ENCODE measurements around the gene MYO1F.
A peak's percentile ranks its signal among the peaks of the same experiment; 100 is the strongest.
"Not testable (repeated sequence)": the region's sequence is repeated elsewhere in the genome, so short reads cannot be mapped to it uniquely, and the experiment has no call there.

The MYO1F gene

DNA sequence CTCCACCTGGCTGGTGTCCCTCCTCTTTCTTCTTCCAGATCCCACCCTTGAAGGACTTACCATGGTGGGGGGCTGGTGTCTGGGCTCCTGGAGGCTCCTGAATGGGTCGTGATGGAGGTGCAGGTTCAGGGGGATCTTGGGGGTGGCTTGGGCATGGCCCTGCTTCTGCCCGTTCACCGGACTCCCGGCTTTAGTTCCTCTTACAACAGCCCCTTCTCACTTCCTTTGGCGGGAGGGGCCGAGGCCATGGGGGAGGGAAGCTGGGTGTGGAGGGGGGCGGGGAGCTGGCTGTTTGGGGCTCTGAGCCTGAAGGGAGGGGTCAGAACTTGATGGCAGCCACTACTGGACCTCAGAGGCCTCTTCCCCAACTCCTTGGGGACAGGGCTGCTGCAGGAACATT lies at the start of gene MYO1F:
Gene MYO1F, minus strand, starts transcription at position 196 of the 400 bp plus-strand sequence. Its CDS starts 133 bp downstream, at position 63.
- DNase-seq = peak; percentile 45

DNA sequence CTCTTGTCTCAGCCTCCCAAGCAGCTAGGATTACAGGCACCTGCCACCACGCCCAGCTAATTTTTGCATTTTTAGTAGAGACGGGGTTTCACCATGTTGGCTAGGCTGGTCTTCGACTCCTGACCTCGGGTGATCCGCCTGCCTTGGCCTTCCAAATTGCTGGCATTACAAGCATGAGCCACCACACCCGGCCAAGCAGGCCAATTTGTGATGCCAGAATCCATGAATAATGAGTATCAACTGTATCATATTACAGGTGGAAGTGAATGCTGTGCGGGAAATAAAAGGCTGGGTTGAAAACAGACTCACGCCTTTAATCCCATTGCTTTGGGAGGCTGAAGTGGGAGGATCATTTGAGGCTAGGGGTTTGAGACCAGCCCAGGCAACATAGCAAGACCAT lies 49.6 kb upstream of the MYO1F start:
- DNase-seq = no peak

DNA sequence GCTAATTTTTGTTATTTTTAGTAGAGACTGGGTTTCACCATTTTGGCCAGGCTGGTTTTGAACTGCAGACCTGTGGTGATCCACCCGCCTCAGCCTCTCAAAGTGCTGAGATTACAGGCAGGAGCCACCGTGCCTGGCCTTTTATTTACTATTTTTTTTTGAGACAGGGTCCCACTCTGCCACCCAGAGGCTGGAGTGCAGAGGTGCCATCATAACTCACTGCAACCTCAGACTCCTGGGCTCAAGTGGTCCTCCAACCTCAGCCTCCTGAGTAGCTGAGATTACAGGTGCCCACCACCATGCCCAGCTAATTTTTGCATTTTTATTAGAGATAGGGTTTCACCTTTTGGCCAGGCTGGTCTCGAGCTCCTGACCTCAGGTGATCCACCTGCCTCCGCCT lies 45.6 kb upstream of the MYO1F start:
- DNase-seq = peak; percentile 5

DNA sequence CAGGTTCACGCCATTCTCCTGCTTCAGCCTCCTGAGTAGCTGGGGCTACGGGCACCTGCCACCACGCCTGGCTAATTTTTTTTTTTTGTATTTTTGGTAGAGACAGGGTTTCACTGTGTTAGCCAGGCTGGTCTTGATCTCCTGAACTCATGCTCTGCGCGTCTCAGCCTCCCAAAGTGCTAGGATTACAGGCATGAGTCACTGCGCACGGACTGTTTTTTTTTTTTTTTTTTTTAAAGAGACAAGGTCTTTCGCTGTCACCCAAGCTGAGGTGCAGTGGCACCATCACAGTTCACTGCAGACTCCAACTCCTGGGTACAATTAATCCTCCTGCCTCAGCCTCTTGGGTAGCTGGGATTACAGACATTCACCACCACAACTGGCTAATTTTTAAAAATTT lies 41.5 kb upstream of the MYO1F start:
- DNase-seq = no peak

DNA sequence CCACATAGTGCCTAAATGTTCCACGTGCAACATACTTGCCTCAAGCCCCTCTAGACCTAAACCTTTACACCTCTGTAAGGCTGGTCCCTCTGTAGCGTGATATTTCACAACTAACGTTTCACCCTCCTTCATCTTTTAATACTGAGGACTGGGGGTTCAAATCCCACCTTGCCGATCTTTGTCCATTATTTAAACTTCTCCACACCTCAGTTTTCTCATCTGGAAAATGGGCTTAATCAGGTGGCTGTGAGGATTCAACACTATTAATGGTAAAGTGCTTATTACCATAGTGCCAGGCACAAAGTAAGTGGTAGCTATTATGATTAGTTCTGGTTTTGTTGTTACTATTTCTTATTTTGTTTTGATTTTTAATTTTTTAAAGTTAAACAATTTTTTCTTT lies 40.7 kb upstream of the MYO1F start:
- DNase-seq = no peak

DNA sequence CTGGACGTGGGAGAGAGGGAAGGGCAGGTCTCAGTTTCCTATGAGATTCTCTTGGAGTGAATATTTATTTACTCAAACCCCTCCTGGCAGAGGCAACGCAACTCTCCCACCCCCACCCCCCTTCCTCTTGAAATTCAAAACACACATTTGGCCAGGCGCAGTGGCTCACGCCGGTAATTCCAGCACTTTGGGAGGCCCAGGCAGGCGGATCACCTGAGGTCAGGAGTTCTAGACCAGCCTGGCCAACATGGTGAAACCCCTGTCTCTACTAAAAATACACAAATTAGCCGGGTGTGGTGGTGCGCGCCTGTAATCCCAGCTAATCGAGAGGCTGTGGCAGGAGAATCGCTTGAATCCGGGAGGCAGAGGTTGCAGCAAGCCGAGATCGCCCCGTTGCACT lies 40.1 kb upstream of the MYO1F start:
- DNase-seq = not testable (repeated sequence)

DNA sequence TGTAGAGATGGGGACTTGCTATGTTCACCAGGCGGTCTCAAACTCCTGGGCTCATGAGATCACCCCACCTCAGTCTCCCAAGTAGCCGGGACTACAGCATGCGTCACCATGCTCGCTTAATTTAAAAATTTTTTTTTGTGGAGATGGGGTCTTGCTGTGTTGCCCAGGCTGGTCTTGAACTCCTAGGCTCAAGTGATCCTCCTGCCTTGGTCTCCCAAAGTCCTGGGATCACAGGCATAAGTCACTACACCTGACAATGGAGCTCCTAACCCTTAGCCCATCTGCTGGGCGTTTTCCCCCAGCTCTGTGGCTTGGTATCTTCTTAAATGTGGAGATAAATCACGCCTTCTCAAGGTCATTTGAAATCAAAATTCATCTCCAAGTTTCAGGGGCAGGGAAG lies 39.6 kb upstream of the MYO1F start:
- no peak for DNase-seq

DNA sequence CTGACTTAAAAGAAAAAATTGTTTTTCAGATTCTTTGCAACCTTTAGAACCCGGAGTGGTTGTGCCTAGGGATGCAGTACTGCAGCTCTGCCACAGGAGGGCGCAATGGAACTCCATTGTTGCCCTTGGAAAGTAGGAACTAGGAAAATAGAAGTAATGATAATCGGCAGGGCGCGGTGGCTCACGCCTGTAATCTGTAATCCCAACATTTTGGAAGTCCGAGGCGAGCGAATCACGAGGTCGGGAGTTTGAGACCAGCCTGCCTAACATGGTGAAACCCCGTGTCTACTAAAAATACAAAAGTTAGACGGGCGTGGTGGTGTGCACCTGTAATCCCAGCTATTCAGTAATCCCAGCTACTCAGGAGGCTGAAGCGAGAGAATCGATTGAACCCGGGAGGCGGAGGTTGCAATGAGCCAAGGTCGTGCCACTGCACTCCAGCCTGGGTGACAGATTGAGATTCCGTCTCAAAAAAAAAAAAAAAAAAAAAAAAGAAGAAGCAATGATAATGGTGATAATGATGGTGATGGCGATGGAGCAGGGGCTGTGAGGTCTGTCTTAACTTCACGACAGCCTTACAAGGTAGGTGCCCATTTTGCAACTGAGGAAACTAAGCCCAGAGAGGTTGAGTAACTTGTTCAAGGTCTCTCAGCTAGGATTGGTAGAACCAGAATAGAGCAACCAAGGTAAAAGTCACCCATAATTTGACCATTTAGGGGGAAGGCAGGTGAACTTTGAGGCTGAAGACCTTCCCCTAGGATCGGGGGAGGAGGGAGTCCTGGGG lies 38.8 kb upstream of the MYO1F start:
- peak; percentile 74 for DNase-seq

DNA sequence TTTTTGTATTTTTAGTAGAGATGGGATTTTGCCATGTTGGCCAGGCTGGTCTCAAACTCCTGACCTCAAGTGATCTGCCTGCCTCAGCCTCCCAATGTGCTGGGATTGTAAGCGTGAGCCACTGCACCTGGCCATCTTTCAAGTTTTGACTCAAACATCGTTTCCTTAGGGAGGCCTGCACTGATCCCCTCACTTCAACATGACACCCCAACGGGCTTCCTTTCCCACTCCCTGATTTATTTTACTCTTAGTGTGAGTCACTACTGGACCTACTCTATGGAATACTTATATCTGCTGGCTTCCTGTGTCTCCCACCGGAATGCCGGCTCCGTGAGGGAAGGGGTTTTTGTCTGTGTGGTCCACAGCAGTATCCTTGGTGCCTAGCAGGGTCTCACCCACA lies 37.8 kb upstream of the MYO1F start:
- DNase-seq = no peak

DNA sequence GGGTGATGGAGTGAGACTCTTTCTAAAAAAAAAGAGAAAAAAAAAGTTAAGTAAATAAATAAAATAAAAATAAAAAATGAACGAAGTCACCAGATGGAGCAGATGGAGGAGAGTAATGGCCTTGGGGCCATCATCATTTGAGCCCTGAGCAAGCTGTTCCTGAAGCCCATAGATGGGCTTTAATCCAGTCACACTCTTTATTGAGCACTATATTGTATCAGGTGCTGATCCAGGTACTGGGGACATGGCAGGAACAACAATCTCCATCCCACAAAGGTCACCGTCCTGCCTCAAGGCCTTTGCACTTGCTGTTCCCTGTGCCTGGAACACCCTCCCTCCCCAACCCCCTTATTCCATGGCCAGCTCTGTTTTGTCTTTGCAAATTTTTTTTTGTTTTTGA lies 37.2 kb upstream of the MYO1F start:
- DNase-seq = no peak

DNA sequence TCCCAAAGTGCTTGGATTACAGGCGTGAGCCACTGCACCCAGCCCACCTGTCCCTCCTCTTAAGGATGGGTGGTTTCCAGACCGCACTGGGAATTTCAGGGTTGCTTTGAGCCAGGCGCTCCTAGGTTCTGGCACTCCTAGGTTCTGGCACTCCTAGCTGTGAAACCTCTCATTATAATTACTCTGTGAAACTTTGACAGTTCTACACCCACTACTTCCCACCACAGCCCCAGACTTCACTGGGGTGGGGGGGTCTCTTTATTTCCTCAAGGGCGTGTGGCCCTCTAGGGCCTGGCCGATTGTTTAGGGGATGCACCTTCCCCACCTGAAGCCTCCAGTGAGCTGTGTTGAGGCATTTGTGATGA lies 35.5 kb upstream of the MYO1F start:
- no peak for DNase-seq

DNA sequence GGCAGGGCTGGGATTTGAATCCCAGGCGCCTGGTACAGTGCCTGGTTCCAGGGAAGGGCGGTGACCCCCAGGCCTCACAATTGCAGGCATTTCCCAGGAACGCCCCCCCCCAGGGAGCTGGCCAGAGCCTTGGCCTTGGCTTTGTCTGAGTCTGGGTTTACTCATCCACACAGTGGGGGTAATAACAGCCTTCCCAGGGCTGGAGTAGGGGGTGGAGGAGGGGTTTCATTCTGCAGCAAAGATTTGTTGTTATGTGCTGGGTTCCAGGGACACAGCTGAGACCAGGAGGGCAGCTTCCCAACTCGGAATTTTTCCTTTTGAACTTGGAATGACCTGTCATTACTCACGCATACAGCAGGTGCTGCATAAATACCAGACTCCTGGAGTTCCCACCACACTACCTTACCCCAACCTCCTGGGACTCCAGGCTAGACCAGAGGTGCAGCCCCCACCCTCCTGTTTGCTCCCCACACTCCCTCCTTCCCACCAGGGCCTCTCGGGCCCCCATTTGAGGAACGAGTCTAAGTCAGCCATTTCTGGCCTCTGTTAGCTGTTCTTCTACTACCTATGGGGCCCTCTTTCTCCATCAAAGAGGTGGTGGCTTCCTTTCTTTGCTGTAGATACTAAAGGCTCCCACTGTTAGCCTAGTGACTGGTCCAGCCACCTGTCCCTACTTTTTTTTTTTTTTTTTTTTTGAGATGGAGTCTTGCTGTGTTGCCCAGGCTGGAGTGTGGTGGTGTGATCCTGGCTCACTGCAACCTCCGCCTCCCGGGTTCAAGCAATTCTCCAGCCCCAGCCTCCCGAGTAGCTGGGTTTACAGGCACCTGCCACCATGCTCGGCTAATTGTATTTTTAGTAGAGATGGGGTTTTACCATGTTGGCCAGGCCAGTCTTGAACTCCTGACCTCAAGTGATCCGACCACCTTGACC lies 34.9 kb upstream of the MYO1F start:
- peak; percentile 10 for DNase-seq

DNA sequence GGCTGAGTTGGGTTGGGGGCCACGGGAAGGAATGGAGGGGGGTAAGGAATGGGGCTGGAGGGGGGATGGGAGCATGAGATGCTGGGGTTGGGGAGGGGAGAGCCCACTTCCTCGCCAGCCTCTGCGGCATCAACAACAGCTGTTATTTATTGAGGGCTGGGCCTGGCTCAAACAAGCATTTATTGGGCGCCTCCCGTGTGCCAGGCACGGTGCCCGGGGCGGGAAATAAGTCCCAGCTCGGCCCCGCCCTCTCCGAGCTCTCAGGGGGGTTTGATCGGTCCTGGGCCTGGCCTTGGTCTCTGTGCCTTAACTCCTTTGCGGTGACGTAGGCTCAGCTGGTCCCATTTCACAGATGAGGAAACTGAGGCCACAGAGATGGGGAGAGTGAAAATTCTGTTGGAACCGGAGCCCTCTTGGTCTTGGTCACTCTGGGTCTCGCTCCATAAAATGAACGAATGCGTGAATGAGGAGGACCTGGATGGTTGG lies 34.2 kb upstream of the MYO1F start:
- DNase-seq = peak; percentile 24

DNA sequence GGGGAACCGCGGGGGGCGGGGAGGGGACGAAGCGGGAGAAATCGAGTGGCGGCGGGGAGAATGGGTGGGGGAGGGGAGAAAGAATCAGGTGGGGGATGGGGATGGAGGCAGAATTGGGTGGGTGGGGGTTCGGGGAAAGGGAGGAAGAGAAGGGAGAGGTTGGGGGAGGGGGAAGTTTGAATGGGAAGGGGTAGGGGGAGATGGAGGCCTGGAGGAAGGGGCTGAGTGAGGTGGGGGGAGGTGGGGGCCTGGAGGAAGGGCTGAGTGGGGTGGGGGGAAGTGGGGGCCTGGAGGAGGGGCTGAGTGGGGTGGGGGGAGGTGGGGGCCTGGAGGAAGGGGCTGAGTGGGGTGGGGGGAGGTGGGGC lies 33.7 kb upstream of the MYO1F start:
- DNase-seq = no peak

DNA sequence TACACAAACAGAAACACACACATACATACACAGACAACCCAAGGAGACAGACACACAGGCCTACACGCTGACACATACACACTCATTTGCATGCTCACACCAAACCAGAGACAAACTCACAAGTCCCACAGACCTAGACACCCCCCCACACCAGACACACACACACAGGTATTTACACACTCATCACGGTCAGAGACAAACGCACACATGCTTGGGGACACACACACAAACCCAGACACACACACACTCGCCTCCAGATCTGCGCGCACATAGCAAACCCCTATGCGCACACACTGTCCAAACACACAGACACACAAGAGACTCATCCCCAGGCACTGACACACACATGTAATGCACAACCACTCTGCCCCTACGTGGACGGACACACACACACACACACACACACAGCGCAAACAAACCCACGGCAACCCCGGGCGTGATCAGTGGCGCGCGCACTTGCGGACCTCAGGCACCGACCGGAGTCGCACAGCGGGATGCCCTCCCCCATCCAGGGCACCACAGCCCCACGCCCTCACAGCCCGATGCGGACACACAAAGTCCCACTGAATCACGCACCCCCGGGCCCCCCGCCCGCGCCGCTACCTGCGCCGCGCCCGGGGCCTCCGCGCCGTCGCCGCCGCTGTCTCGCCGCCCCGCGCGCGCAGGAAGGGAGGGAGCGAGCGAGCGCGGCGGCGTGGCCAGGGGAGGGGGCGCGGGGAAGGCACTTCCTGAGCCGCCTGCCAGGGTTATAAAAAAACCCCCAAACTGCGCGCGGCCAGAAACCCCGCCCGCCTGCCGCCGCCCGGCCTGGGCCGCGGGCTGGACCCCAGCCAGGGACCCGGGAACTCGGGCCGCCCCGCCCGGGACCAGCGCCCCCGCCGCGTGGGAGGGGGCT lies 33.0 kb upstream of the MYO1F start, which contains the start of gene ADAMTS10:
Gene ADAMTS10, minus strand, starts transcription at position 675 of the 895 bp plus-strand sequence. CDS start 5,005 bp downstream, outside the sequence.
- DNase-seq = peak; percentile 72

DNA sequence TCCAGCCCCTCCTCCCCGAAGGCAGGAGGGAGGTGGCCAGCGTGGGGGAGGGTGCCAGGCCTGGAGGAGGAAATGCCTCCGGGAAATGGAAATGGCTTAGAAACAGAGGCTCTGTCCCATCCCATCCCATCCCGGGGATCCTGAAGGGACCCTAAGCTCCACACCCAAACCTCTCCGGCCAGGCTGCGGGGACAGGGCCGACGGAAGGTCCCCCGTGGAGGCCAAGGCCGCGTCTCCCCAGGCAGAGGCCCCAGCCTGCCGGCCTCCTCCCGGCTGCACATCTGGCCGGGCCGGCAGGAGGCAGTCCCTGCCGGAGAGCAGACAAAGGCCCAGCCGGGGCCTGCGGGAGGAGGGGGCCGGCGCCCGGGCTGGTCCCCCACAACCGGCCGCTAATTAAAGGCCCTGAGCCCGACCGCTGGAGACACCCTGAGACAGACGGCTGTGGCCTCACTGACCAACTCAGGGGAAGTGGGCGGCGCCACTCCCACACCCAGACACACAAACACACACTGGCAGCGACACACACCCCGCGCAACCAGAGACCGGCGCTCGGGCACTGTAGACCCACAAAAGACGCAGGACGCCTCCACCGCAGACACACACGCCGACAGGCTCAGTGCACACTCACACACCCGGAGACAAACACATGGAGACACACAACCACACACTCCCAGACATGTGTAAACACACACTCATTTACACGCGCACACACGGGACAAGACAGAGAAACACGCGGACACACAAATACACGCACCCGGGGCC lies 32.2 kb upstream of the MYO1F start:
- DNase-seq = peak; percentile 55

DNA sequence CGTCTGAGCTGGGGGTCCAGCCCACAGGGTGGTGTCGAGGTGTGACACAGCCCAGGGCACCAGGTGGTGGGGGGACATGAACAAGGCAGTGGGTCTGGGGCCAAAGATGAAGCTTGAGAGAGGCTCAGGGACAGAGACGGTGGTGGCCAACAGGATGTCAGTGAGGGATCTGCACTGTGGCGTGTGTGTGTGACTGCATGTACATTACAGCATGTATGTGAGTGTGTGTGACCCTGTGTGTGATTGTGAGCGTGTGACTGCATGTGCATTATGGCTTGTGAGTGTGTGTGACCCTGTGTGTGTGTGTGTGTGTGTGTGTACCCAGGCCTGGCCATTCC lies 31.7 kb upstream of the MYO1F start:
- peak; percentile 9 for DNase-seq

DNA sequence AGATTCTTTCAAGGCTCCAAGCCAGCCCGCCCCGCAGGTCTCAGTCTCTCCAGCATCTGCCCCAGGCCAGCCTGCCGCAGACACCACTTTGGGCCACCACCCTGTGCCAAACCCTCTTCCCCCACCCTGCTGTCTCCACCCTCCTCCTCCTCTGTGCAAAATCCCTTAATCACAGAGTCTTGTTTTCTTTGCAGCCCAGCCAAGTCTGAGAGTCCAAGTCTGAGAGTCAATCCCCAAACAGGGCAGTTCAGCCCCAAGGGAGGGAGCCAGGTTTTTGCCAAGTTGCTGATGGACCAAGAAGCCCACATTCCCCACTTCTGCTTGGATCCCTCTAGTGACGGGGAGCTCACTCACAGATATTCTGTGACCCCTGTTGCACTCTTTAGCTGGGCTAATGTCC lies 30.1 kb upstream of the MYO1F start:
- DNase-seq = no peak

DNA sequence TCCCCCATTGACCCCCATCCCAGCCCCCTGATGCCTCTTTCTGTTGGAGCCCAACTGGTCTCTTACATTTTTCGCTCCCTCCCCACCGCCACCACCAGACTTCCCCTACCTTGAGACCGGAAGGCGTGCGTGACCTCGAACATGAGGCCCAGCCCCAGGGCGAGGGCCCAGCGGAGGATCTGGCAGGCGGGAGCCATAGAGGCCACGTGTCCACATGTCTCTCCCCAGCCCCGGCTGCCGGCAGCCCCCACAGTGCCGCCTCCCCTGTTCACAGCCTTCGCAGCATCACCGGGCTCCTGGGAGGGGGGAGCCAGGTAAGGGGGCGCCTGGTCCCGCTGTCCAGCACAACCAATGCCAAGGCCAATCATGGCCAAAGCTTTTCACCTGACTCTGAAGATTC lies 28.3 kb upstream of the MYO1F start:
- no peak for DNase-seq

DNA sequence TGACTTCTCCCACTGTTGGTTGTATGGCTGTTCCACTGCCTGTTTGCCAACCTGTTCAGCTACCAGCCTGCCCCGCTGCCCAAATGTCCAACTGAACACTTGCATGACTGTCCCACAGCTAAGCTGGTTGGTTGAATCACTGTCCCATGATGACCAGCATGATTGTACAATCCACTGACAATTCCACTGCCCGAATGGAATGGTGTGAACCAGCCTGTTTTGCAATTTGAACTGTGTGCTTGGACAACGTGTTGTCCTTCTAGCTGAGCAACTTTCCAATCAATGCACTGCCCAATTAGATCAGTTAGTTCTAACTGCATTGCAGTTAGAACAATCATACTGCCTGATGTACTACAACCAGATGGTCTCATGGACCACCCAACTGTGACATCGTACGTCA lies 24.6 kb upstream of the MYO1F start:
- DNase-seq = no peak

DNA sequence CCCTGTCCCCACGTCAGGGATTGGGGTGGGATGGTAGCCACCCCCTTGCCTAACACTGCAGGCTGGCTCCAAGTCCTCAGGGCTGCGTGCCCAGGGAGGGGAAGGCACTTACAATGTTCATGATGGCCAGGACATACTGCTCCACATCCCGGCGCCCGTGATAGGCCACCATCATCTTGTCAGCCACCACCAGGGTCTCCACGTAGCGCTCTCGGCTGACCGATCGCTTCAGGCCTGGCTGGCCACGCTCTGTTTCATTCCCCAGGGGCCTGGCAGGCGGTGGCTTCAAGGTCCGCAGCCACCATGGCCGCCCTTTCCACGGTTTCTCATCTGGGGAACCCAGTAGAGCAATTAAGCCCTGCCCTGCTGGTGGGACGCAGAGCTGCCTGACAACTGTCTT lies 23.6 kb upstream of the MYO1F start:
- no peak for DNase-seq

DNA sequence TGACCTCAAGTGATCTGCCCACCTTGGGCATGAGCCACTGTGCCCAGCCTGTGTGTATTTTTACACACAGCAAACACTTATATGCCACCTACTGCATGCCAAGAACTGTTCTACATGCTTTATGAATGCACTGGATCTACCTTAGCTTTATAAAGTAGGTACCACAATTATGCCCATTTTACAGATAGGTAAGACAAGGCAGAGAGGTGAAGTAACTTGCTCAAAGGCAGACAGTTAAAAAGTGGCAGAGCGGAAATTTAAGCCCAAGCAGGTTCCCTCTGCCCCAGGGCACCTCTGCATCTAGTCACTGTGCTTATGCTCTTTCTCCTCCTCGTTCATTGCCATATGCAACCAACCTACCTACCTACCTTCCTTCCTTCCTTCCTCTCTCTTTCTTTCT lies 22.8 kb upstream of the MYO1F start:
- no peak for DNase-seq

All from CD4-positive, alpha-beta T cell treated with Interleukin-6 for 4 hours (primary cell).